ENCODE results near the gene GALK1. TPM values are rescaled to one million over a fixed set of nuclear protein-coding genes. Genes with fewer than 3 reads are reported as not detected.
"Not testable (repeated sequence)": the region's sequence is repeated elsewhere in the genome, so short reads cannot be mapped to it uniquely, and the experiment has no call there.

GALK1 gene
- total and polyA plus RNA-seq, 3 donors from 2014 or later: 31.9 to 50.7 (median 32.1) TPM

- H3K9me3 ChIP-seq: no peaks in the 10 kb centered on the region
- intact Hi-C loops (cut with DNase I; ENCODE audit: low total_unique reads): no loop called here
- TF ChIP-seq, protein P1, sequence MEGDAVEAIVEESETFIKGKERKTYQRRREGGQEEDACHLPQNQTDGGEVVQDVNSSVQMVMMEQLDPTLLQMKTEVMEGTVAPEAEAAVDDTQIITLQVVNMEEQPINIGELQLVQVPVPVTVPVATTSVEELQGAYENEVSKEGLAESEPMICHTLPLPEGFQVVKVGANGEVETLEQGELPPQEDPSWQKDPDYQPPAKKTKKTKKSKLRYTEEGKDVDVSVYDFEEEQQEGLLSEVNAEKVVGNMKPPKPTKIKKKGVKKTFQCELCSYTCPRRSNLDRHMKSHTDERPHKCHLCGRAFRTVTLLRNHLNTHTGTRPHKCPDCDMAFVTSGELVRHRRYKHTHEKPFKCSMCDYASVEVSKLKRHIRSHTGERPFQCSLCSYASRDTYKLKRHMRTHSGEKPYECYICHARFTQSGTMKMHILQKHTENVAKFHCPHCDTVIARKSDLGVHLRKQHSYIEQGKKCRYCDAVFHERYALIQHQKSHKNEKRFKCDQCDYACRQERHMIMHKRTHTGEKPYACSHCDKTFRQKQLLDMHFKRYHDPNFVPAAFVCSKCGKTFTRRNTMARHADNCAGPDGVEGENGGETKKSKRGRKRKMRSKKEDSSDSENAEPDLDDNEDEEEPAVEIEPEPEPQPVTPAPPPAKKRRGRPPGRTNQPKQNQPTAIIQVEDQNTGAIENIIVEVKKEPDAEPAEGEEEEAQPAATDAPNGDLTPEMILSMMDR (IDR thresholded peaks at IDR 0.05): no peak
- TF ChIP-seq POLR2A (IDR thresholded peaks at IDR 0.05): no peak
- no peak overlapping the region for H3K4me3 ChIP-seq
- no peaks in the 10 kb centered on the region for H3K27me3 ChIP-seq
- DNase-seq: no peak
- WGBS, 2 donors: 94 to 100% methylated on average over 5 to 7 of the region's 7 CpGs
- peaks cover 11% of the 10 kb centered on the region for H3K4me1 ChIP-seq
- no peak overlapping the region for H3K27ac ChIP-seq
- no peaks in the 10 kb centered on the region for H3K36me3 ChIP-seq (ENCODE audit: low read depth, missing control alignments)
These were observed 46.2 kb upstream of the GALK1 start for GRCh38 chr17:75811174-75811573.

DNA sequence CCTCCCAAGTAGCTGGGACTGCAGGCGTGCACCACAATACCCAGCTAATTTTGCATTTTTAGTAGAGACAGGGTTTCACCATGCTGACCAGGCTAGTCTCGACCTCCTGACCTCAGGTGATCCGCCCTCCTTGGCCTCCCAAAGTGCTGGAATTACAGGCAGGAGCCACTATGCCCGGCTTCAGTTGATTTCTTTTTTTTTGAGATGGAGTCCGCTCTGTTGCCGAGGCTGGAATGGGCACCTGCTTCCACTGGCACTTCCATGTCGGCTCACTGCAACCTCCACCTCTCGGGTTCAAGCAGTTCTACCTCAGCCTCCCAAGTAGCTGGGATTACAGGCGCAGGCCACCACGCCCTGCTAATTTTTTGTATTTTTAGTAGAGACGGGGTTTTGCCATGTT is 45.8 kb upstream of the GALK1 start:
- H3K4me3 ChIP-seq; H3K9me3 ChIP-seq; H3K27ac ChIP-seq; intact Hi-C loops (cut with DNase I; ENCODE audit: low total_unique reads); H3K36me3 ChIP-seq (ENCODE audit: low read depth, missing control alignments); DNase-seq; H3K27me3 ChIP-seq: not testable (repeated sequence)
- 94 to 95% methylated on average over 11 of the region's 11 CpGs for WGBS, 2 donors
- peaks cover 11% of the 10 kb centered on the region for H3K4me1 ChIP-seq

DNA sequence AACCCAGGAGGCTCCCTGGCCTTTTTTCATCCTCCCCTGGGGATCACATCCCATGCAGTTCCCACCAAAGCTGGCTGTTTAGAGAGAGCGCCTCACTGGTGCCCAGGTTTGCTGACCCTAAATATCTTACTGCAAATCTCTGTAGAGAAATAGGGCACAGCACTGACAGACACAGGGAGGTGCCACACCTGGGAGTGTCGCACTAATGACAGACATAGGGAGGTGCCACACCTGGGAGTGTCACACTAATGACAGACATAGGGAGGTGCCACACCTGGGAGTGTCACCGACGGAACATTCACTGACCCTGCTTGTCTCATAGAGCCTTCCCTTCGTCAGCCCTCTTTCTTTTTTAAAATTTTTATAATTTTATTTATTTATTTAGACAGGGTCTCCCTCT is 45.2 kb upstream of the GALK1 start:
- WGBS, 2 donors: 92 to 98% methylated on average over 5 of the region's 5 CpGs
- peaks cover 11% of the 10 kb centered on the region for H3K4me1 ChIP-seq
- H3K36me3 ChIP-seq (ENCODE audit: low read depth, missing control alignments): no peaks in the 10 kb centered on the region
- peak overlapping the region in 1 of 2 donors; percentile 67 for H3K27ac ChIP-seq
- no peak for DNase-seq
- TF ChIP-seq, protein P1 (IDR thresholded peaks at IDR 0.05): no peak
- TF ChIP-seq POLR2A (IDR thresholded peaks at IDR 0.05): no peak
- no peak overlapping the region for H3K4me3 ChIP-seq
- no peaks in the 10 kb centered on the region for H3K9me3 ChIP-seq
- intact Hi-C loops (cut with DNase I; ENCODE audit: low total_unique reads): no loop called here
- no peaks in the 10 kb centered on the region for H3K27me3 ChIP-seq

DNA sequence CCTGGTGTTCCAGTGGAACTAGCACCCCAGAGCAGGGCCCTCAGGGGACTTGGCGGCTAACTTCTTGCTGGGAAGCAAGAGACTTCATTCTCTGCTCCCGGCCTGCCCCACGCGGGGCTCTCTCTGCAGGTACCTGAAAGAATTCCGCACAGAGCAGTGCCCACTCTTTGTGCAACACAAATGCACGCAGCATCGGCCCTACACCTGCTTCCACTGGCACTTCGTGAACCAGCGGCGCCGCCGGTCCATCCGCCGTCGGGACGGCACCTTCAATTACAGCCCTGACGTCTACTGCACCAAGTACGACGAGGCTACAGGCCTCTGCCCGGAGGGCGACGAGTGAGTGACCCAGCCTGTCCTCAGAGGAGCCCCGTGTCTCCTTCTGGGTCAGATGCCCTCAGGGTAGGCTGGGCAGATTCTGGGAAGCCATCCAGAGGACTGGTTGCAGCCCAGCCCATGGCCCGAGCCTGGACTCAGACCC is 44.7 kb upstream of the GALK1 start:
- peak overlapping the region in 1 of 2 donors; percentile 67 for H3K27ac ChIP-seq
- H3K4me1 ChIP-seq: peaks cover 11% of the 10 kb centered on the region
- DNase-seq: no peak
- WGBS, 2 donors: 88 to 96% methylated on average over 10 to 24 of the region's 24 CpGs
- no peaks in the 10 kb centered on the region for H3K9me3 ChIP-seq
- no peaks in the 10 kb centered on the region for H3K36me3 ChIP-seq (ENCODE audit: low read depth, missing control alignments)
- H3K27me3 ChIP-seq: no peaks in the 10 kb centered on the region
- no peak for TF ChIP-seq POLR2A (IDR thresholded peaks at IDR 0.05)
- TF ChIP-seq, protein P1 (IDR thresholded peaks at IDR 0.05): no peak
- intact Hi-C loops (cut with DNase I; ENCODE audit: low total_unique reads): no loop called here
- H3K4me3 ChIP-seq: no peak overlapping the region

DNA sequence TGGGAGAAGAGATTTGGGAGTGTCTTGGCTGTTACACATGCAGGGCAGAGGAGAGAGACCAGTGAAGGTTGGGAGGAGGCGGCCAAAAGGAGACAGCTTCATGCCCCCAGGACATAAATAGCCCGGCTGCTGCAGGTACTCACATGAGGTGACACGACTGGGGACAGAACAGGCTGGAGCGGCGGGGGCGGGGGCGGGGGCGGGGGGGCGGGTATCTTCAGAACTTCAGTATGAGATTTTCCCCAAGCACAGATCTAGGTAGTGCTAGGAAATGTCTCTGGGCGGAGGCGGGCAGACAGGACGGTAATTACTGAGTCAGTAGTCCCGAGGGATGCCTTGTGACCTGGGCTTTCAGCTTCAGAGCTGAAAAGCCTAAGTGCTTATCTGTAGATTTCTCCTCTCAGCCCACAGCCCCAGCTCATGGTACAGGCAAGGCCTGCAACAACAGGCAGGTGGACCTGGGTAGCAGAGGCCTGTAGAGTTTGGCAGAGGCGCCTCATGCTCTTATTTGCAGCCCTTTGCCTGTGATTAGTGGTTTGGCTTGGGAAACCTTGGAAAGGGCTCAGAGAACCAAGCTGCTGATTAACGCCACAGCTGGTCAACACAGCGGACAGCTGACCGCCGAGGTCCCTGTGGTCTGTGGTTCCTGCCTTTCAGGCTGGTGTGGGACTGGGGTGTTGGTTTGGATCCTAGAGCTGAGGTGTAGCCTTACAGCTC is 44.1 kb upstream of the GALK1 start:
- Histone ChIP-seq H3K27me3 (no peaks in the 10 kb centered on the region), H3K4me1 (peaks cover 11% of the 10 kb centered on the region), H3K36me3 (ENCODE audit: low read depth, missing control alignments) (no peaks in the 10 kb centered on the region), H3K4me3 (no peak overlapping the region), H3K9me3 (no peaks in the 10 kb centered on the region), H3K27ac (peak overlapping the region; percentile 9 to 67)
- no peak for TF ChIP-seq POLR2A (IDR thresholded peaks at IDR 0.05)
- TF ChIP-seq, protein P1 (IDR thresholded peaks at IDR 0.05): no peak
- 63 to 70% methylated on average over 3 to 18 of the region's 18 CpGs for WGBS, 2 donors
- intact Hi-C loops (cut with DNase I; ENCODE audit: low total_unique reads): no loop called here
- DNase-seq: peak; percentile 71
